Epithelial cell of esophagus (primary cell): ENCODE results near the gene PRDM12.

Experiments
- DNase-seq: peaks from one replicate; pipeline ENCODE4 v3.0.0; 2010; ENCODE audit warnings: low read depth
- H3K4me3 ChIP-seq: 2 replicates; pipeline ENCODE4 v1.5.1; 2011; ENCODE audit warnings: mild to moderate bottlenecking, low read length, control low read depth
- TF ChIP-seq, protein P1 (sequence below): IDR thresholded peaks from 2 replicates; pipeline ENCODE4 v1.5.1; 2011; ENCODE audit warnings: low read depth, mild to moderate bottlenecking, low read length, control low read depth, inconsistent platforms; ENCODE audit not compliant: insufficient read depth; ENCODE audit errors: missing control alignments

The PRDM12 gene

DNA sequence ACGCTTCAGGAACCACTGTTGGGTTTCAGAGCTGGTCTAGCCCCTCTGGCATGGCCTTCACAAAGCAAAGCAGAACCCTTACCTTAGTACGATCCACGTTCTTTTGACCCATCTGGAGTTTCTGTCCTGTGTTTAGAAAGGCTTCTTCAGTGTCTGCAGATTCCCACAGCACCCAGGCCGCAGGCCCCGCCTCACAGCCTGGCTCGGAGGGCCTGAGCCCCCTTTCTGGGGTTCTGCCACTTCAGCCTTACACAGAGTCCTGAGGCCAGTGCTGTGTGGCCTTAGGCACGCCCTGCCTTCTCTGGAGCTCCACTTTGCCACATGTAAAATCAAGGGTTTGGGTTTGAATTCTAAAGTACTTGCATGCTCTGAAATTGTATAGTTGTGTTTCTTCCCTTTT is 31.6 kb upstream of the PRDM12 start:
- H3K4me3 ChIP-seq, result no peak overlapping the region
- TF ChIP-seq, protein P1, sequence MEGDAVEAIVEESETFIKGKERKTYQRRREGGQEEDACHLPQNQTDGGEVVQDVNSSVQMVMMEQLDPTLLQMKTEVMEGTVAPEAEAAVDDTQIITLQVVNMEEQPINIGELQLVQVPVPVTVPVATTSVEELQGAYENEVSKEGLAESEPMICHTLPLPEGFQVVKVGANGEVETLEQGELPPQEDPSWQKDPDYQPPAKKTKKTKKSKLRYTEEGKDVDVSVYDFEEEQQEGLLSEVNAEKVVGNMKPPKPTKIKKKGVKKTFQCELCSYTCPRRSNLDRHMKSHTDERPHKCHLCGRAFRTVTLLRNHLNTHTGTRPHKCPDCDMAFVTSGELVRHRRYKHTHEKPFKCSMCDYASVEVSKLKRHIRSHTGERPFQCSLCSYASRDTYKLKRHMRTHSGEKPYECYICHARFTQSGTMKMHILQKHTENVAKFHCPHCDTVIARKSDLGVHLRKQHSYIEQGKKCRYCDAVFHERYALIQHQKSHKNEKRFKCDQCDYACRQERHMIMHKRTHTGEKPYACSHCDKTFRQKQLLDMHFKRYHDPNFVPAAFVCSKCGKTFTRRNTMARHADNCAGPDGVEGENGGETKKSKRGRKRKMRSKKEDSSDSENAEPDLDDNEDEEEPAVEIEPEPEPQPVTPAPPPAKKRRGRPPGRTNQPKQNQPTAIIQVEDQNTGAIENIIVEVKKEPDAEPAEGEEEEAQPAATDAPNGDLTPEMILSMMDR, result no peak
- DNase-seq, result no peak

DNA sequence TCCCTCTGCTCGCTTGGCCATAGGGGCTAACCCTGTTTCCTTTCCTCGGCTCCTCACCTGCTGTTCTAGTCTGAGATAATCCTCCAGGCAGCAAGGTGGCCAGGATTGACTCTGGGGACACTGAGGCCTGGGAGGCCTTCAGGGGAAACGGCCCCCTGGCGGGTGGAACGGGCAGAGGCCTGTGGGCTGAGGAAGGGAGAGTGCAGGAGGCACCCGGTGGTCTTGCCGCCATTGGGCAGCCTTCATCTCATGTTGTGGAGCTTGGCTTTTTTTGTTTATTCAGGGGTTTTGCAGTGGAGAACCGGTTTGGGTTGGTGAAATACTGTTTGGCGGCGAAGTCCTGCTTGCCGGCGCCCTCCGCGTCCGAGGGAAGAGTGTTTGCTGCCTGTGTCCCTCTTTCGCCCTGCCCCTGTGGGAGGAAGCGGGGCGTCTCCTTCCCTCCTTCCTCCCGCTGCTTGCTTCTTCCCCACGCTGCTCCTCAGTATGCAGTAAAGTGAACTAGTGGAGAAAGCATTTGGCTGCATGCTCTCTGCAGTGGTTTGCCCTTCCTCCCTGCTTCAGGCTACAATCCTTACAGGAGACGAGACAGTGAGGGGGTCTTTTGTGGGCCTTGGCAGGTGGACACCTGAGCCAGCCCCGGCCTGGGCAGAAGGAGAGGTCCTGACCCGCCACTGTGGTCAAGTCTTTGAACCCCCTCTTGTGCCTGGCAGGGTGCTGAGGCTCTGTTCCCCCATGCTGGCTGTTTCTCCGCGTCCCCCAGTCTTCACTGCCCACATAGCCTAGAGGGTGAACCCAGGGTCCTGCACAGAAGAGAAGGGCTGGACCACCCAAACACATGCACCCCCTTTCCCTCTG is 30.8 kb upstream of the PRDM12 start:
- TF ChIP-seq, protein P1, result no peak
- DNase-seq, result no peak
- H3K4me3 ChIP-seq, result no peak overlapping the region

DNA sequence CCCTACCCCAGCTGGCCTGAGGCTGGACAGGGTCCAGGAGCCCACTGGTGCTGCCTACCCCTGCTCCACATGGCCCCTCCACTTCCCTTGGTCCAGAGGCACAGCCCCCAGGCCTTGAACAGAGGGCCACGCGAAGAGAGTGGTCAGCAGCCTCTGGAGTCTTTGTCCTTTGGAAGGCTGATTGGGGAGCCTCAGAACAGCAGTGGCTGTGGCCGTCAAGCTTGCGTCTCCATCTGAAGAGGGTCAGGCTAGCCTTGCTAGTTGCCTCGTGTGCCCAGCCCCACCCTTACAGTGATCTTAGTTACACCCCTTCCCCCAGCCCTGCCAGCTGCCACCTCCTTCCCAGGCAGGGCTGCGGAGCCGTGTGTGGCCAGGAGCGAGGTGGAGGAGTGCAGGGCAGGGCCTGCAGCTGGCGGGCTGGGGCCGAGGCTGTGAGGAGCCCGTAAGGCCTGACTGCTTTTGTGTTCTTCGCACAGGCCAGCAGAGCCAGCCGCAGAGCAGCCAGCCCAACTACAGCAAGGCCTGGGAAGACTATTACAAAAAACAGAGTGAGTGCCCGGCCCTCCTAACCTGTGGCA is 30.1 kb upstream of the PRDM12 start:
- DNase-seq, result no peak
- H3K4me3 ChIP-seq, result no peak overlapping the region
- TF ChIP-seq, protein P1, result no peak

DNA sequence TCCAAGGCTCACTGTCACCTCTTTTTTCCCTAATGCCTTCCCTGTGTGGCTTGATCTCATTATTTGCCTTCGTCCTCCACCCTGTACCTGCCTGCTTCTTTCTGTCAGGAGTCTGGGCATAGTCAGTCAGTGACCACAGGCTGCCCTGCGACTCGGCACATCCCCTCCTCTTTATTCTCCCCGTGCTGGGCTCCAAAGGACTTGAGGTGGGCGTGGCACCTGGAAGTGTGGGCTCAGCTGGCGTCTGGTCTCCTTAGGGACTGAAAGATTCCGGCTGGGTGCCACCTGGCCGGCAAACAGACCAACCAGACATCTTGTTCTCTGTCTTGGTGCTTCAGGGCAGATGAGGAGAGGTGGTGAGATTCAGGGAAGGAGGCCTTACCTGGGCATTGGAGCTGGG is 29.6 kb upstream of the PRDM12 start:
- no peak overlapping the region for H3K4me3 ChIP-seq
- DNase-seq, result no peak
- TF ChIP-seq, protein P1, result no peak

DNA sequence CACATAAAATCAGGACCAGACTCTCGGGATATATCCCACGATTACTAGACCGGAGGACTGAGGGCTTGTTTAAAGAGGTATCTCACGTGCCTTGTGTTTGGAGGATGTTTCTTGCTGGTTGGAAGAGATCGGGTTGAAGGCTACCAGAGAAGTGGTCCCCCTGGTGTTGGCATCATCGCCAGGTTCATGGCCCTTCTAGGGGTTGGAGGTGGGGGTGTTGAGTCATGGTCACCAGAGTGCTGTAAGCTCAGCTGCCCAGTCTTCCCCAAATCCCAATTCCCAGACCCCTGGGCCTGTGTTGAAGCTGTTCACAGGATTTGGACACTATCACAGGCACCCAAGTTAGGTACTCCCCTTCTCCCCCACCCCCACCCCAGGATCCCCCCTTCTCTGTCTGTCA is 29.1 kb upstream of the PRDM12 start:
- H3K4me3 ChIP-seq, result no peak overlapping the region
- DNase-seq, result no peak
- TF ChIP-seq, protein P1, result no peak

DNA sequence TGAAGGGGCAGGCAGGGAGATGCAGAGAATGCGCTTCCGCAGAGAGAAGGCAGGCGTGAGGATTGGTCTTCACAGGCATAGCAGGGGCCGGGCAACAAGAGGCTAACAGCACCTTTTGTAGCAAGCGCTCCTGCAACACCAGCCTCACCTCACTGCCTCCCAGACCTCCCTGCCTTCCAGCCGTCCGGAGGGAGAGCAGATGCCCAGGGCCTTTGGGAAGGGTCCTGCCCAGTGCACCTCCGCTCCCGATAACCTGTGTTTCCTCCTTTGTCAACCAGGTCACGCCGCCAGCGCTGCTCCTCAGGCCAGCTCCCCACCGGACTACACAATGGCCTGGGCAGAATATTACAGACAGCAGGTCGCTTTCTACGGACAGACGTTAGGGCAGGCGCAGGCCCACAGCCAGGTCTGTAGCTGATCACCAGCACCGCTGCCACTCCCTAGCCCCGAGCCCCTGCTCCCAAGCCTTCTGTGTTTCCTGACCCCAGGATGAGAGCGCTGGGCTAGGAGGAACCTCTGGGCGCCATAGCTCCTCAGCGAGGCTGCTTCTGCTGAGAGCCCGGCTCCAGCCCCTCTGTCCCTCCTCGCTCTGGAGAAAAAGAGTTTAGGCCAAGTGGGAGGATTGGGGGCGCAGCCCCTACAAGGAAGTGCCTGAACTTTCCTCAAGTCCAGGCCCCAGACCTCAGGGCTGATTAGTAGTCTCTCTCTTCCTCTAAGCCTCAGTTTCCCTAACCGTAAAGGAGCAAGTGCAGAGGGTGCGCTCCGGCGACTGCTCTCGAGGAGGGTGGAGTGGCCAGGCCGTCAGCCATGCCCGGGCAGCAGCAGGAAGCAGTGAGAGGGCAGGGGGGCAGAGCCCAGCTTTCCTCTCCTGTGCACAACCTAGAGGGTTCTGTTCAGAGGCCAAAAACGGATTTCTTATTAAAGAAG is 28.4 kb upstream of the PRDM12 start:
- no peak overlapping the region for H3K4me3 ChIP-seq
- DNase-seq, result no peak
- TF ChIP-seq, protein P1, result no peak
